AG09319 (cell line): ENCODE results near the gene MIOS.

Experiments used
- DNase-seq: peaks from one replicate; pipeline ENCODE4 v3.0.0-alpha.2; 2010; ENCODE audit warnings: low read depth; ENCODE audit errors: extremely low read depth
- CTCF ChIP-seq: IDR thresholded peaks from 2 replicates; pipeline ENCODE4 v1.5.1; 2011; ENCODE audit warnings: low read depth, mild to moderate bottlenecking, inconsistent platforms, low read length, moderate library complexity

MIOS gene

GRCh38 chr7:7569615-7570014, 2.9 kb downstream of the MIOS start:
- no peak for DNase-seq
- TF ChIP-seq CTCF: no peak

- TF ChIP-seq CTCF: no peak
- DNase-seq: no peak
Observed at GRCh38 chr7:7570584-7570983, 3.9 kb downstream of the MIOS start.

GRCh38 chr7:7573701-7574100, 7.0 kb downstream of the MIOS start:
- DNase-seq: no peak
- TF ChIP-seq CTCF: no peak

GRCh38 chr7:7576344-7576743, 9.7 kb downstream of the MIOS start:
- no peak for TF ChIP-seq CTCF
- no peak for DNase-seq

GRCh38 chr7:7577888-7578287, 11.2 kb downstream of the MIOS start:
- DNase-seq: no peak
- no peak for TF ChIP-seq CTCF

GRCh38 chr7:7579638-7580037, 13.0 kb downstream of the MIOS start:
- no peak for TF ChIP-seq CTCF
- no peak for DNase-seq

GRCh38 chr7:7581531-7582179, 15.0 kb downstream of the MIOS start:
- DNase-seq: no peak
- TF ChIP-seq CTCF: no peak
